HUES64 (cell line): ENCODE data around the gene ST3GAL4. TPM values are rescaled to one million over a fixed set of nuclear protein-coding genes. Genes with fewer than 3 reads are reported as not detected.
"Not testable (repeated sequence)": the region's sequence is repeated elsewhere in the genome, so short reads cannot be mapped to it uniquely, and the experiment has no call there.

Experiments
- H3K27ac ChIP-seq: 2 replicates; pipeline ENCODE4 v1.7.0; 2013; ENCODE audit warnings: low read depth, low read length, inconsistent platforms
- H3K27me3 ChIP-seq: 2 replicates; pipeline ENCODE4 v1.6.1; 2013; ENCODE audit warnings: mild to moderate bottlenecking, low read length; ENCODE audit not compliant: insufficient read depth
- H3K36me3 ChIP-seq: 2 replicates; pipeline ENCODE4 v1.6.1; 2013; ENCODE audit warnings: mild to moderate bottlenecking, low read length; ENCODE audit not compliant: insufficient read depth
- H3K4me1 ChIP-seq: 2 replicates; pipeline ENCODE4 v1.6.1; 2013; ENCODE audit warnings: mild to moderate bottlenecking, low read length, moderate library complexity; ENCODE audit not compliant: insufficient read depth
- H3K4me3 ChIP-seq: 2 replicates; pipeline ENCODE4 v1.5.1; 2013; ENCODE audit warnings: mild to moderate bottlenecking, low read length, moderate library complexity
- H3K9ac ChIP-seq: 2 replicates; pipeline ENCODE4 v1.6.1; 2013; ENCODE audit warnings: mild to moderate bottlenecking, low read depth, low read length
- H3K9me3 ChIP-seq: 2 replicates; pipeline ENCODE4 v1.6.1; 2013; ENCODE audit warnings: low read depth, low read length; ENCODE audit not compliant: insufficient read depth
- WGBS: fragments of 150-250, 120-280 bp; methylation state at CpG from one replicate; pipeline ENCODE4 v1.1.7; 2013; ENCODE audit warnings: missing lambda C conversion rate; 5-methylcytosine and 5-hydroxymethylcytosine counted together
- polyA plus RNA-seq, 2 experiments: library from polyadenylated mRNA; stranded (reverse); fragments of 50-300 nt; gene quantifications; one replicate each; pipeline ENCODE4 v1.2.3, GENCODE V29; 2013

Gene ST3GAL4, protein sequence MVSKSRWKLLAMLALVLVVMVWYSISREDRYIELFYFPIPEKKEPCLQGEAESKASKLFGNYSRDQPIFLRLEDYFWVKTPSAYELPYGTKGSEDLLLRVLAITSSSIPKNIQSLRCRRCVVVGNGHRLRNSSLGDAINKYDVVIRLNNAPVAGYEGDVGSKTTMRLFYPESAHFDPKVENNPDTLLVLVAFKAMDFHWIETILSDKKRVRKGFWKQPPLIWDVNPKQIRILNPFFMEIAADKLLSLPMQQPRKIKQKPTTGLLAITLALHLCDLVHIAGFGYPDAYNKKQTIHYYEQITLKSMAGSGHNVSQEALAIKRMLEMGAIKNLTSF
- polyA plus RNA-seq (2013, experiment 1 of 2) = 14.4 TPM
- polyA plus RNA-seq (2013, experiment 2 of 2) = 13.7 TPM

DNA sequence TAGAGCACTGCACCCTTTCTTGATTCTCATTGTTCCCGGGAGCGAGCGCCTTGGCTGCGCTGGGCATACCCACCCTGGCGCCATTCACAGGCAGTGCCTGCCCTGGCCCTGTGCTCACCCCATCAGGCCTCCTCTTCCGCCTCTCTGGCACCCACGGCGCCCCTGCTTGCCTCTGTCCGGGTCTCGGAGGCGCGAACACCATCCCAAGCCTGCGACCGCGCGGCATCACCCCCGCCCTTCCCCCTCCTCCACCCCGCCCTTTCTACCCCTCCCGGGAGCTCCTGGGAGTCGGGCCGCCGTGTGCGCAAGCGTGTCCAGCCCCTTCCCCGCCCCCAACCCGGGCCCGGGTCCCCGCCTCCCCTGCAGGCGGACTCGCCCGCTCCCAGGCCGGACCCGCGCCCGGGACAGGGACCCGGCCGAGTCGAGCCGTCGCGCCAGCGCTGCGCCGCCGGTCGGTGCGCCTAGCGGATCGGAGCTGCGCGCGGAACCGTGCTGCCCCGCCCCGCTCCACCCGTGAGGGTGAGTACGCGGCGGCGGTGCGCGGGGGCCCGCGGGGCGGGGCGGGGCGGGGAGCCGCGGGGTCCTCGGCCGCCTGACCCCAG is at the start of gene ST3GAL4:
ST3GAL4 (plus strand) TSS at position 363 of the 602 bp plus-strand sequence. CDS start 50,470 bp downstream, outside the sequence.
- H3K9ac ChIP-seq = peak within 1 kb of the TSS; percentile 87
- peak within 1 kb of the TSS; percentile 87 for H3K4me3 ChIP-seq
- H3K27me3 ChIP-seq = no peaks in the 10 kb centered on the region; the same call in 1 of the 2 replicates
- H3K36me3 ChIP-seq = peaks cover 9% of the 10 kb centered on the region
- H3K27ac ChIP-seq = peak within 1 kb of the TSS; percentile 51; the same call in 1 of the 2 replicates
- WGBS = under 1% methylated on average over 71 of the region's 71 CpGs
- H3K9me3 ChIP-seq = no peaks in the 10 kb centered on the region
- H3K4me1 ChIP-seq = peaks cover 20% of the 10 kb centered on the region

DNA sequence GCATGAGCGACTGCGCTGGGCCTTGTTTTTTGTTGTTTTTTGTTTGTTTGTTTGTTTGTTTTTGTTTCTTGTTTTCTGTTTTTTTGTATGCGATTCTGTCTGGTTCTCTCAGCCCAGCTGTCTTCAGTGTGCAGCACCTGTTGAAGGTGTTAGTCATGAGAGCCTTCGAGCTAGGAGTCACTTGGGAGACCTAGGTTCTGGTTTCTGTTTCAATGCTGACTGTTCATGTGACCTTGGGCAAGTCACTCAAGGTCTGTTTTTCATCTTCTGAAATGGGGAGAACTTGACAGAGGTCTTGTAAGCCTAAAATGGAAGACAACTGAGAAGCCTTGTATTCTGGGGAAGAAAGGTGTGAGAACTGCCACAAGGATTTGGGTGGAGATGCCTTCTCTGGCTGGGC is 49.8 kb upstream of the ST3GAL4 start:
- H3K4me1 ChIP-seq = peaks cover 8% of the 10 kb centered on the region; the same call in 1 of the 2 replicates
- no peaks in the 10 kb centered on the region for H3K9me3 ChIP-seq
- no peak overlapping the region for H3K27ac ChIP-seq
- H3K27me3 ChIP-seq = no peaks in the 10 kb centered on the region
- peaks cover 14% of the 10 kb centered on the region for H3K36me3 ChIP-seq
- no peak overlapping the region for H3K9ac ChIP-seq
- H3K4me3 ChIP-seq = no peak overlapping the region
- WGBS = 90% methylated on average over 4 of the region's 4 CpGs

DNA sequence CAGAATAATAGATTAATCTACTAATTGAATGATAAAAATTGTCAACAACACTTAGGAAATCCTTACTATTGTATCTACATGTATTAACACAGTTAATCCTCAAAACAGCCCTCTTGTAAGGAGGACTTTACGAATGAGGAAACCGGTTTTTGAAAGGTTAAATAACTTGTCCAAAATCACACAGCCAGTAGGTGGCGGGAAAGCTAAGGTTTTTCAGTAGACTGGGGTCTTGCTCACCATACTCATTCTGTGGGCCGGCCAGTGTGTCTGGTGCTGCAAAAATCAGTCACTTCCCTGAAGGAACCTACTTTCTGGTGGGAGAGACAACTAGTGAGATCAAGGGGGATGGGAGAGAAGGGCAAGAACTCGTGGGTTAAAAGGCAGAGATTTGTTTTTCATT is 47.8 kb upstream of the ST3GAL4 start:
- no peak overlapping the region for H3K9ac ChIP-seq
- H3K4me1 ChIP-seq = peaks cover 8% of the 10 kb centered on the region; the same call in 1 of the 2 replicates
- H3K36me3 ChIP-seq = peaks cover 19% of the 10 kb centered on the region
- no peaks in the 10 kb centered on the region for H3K9me3 ChIP-seq
- no peaks in the 10 kb centered on the region for H3K27me3 ChIP-seq
- no peak overlapping the region for H3K27ac ChIP-seq
- WGBS = 72% methylated on average over 4 of the region's 5 CpGs
- no peak overlapping the region for H3K4me3 ChIP-seq

DNA sequence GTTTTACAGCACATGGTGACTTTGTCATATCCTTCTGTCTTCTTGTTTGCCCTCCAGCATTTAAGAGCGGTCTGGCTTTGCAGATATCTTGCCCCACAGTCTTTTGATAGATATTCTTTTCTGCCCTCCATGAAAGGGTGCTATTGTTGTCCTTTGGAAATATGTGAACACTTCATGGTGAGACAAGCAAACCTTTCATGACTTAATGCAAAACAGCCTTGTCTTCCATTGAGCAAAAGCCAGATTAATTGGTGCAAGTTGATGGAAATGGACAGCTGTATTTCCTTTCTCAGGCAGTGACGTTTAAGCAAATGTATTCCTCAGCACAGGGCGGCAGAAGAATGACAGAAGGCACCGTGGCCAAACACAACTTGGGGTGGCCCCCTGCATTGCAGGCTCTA is 47.2 kb upstream of the ST3GAL4 start:
- Histone ChIP-seq H3K4me1 (peaks cover 5% of the 10 kb centered on the region; the same call in 1 of the 2 replicates), H3K36me3 (peaks cover 19% of the 10 kb centered on the region), H3K27me3 (no peaks in the 10 kb centered on the region), H3K9ac (no peak overlapping the region), H3K27ac (no peak overlapping the region), H3K4me3 (no peak overlapping the region), H3K9me3 (no peaks in the 10 kb centered on the region)
- 91% methylated on average over 4 of the region's 4 CpGs for WGBS

DNA sequence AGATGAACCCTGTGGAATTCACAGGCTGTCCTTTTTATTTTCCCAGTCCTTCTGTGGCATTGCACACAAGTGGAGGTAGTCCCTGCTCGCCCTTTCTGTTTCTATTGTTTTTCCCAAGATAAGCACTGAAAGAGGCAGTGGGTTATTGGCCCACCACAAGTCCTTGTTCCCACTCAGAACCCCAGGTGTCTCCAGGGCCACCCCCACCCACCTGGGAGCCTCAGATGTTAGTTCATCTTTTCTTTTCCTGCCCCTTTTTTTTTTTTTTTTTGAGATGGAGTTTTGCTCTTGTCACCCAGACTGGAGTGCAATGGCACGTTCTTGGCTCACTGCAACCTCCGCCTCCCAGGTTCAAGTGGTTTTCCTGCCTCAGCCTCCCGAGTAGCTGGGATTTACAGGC is 46.7 kb upstream of the ST3GAL4 start:
- H3K27me3 ChIP-seq, H3K27ac ChIP-seq, H3K9me3 ChIP-seq, H3K9ac ChIP-seq, H3K4me3 ChIP-seq, H3K4me1 ChIP-seq: not testable (repeated sequence)
- peaks cover 19% of the 10 kb centered on the region for H3K36me3 ChIP-seq
- WGBS = 88% methylated on average over 4 of the region's 4 CpGs

DNA sequence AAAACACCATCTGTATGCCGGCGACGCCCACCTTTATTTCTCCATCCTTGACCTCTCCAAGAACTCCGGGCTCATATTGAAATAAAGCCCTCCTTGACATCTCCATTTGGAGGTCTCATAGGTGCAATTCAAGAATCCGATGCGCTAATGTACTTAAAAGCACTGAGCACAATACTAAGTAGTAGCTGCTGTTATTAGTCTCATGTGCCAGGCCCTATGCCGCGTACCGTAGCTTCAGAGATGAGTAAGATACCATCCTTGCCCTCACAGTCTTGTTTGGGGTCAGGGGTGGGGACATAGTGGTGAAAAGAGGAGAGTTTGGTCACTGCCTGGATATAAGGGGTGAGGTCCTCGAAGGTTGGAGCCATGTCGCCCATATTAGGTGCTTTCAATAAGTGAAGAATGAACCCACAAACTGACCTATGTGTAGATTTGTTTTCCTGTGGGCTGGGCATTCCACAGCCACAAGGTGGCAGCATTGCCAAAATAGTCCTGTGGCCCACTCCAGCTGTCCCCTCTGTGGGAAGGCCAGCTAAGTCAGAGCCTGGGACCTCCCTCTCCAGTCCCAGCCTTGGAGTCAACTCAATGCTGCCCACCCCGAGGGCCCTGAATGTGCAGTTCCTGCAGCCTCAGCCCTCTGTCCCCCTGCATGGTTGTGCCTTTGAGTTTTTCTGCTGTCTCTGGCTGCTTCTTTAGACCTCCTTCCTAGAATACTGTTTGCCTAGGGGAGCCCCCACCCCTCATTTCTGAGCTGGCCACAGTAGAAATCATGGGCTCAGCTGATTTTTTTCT is 45.1 kb upstream of the ST3GAL4 start:
- no peak overlapping the region for H3K4me3 ChIP-seq
- H3K9ac ChIP-seq = no peak overlapping the region
- H3K27me3 ChIP-seq = no peaks in the 10 kb centered on the region
- 74% methylated on average over 12 of the region's 12 CpGs for WGBS
- H3K9me3 ChIP-seq = no peaks in the 10 kb centered on the region
- H3K27ac ChIP-seq = no peak overlapping the region
- H3K4me1 ChIP-seq = no peaks in the 10 kb centered on the region
- peaks cover 28% of the 10 kb centered on the region for H3K36me3 ChIP-seq

DNA sequence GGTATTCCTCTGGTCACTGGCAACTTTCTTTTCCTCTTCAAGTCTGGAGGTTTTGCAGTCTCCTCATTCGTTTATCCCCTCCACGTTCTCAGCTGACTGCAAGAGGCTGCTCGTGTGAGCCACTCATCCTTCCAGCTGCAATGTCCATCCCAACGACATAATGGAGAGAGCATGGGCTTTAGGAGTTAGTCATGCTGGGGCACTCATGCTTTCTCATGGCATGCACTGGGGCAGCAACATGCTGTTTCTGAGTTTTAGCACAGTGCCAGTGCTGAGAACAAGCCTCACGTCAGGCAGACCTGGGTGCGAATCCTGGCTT is 44.5 kb upstream of the ST3GAL4 start:
- H3K9me3 ChIP-seq = no peaks in the 10 kb centered on the region
- H3K4me3 ChIP-seq = no peak overlapping the region
- H3K9ac ChIP-seq = no peak overlapping the region
- no peak overlapping the region for H3K27ac ChIP-seq
- peaks cover 30% of the 10 kb centered on the region for H3K36me3 ChIP-seq
- H3K27me3 ChIP-seq = no peaks in the 10 kb centered on the region
- 77% methylated on average over 6 of the region's 6 CpGs for WGBS
- no peaks in the 10 kb centered on the region for H3K4me1 ChIP-seq

DNA sequence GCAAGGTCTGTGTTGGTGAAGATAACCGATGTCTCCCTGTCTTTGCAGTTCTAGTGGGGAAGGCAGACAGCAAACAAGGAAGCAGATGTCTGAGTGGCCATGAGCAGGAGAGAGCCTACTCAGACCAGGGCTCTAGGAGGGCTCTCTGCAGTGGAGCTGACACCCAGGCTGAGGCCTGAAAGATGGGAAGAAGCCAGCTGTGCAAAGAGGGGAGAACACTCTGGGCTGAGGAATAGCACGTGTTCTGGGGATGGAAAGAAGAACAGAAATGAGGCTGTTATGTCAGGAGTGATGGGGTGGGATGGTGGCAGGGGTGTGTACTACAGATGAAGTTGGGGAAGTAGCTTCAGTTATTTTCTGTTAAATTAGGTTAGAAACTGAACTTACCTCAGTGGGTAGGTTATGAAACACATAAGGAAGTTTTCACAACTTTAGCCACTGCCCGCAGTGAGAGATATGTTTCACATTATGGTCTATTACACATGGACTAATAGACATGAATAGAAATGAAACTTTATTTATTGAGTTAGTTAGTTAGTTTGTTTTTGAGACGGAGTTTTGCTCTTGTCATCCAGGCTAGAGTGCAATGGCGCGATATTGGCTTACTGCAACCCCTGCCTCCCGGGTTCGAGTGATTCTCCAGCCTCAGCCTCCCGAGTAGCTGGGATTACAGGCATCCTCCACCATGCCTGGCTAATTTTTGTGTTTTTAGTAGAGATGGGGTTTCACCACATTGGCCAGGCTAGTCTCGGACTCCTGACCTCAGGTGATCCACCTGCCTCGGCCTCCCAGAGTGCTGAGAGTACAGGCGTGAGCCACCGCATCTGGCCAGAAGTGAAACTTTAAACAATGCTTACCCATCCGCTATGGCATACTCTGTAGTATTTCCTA is 43.8 kb upstream of the ST3GAL4 start:
- Histone ChIP-seq H3K9me3 (no peaks in the 10 kb centered on the region), H3K9ac (no peak overlapping the region), H3K4me1 (no peaks in the 10 kb centered on the region), H3K4me3 (no peak overlapping the region), H3K27ac (no peak overlapping the region), H3K27me3 (no peaks in the 10 kb centered on the region), H3K36me3 (peaks cover 29% of the 10 kb centered on the region)
- 96% methylated on average over 13 of the region's 14 CpGs for WGBS

DNA sequence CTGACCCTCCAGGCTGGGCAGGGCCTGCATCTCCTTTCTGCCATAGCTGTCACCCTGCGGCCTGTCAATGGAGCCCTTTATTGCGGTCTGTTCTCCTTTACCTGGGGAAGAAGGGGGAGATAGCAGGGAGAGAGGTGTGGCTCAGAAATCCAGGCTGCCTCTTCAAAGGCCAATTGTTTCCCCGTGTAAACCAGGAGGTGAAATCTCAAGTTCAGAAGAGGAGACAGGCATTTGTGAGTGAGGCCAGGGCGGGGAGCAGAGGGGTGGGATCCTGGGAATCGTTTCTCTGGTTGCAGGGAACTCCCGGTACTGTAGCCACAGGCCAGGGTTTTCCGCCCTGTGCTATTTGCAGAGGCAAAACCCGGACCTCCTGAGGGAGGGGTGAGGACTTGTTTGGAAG is 42.5 kb upstream of the ST3GAL4 start:
- H3K4me1 ChIP-seq = no peaks in the 10 kb centered on the region
- H3K9ac ChIP-seq = no peak overlapping the region
- H3K4me3 ChIP-seq = no peak overlapping the region
- no peak overlapping the region for H3K27ac ChIP-seq
- H3K36me3 ChIP-seq = peaks cover 24% of the 10 kb centered on the region
- no peaks in the 10 kb centered on the region for H3K27me3 ChIP-seq
- 92% methylated on average over 8 of the region's 8 CpGs for WGBS
- no peaks in the 10 kb centered on the region for H3K9me3 ChIP-seq

DNA sequence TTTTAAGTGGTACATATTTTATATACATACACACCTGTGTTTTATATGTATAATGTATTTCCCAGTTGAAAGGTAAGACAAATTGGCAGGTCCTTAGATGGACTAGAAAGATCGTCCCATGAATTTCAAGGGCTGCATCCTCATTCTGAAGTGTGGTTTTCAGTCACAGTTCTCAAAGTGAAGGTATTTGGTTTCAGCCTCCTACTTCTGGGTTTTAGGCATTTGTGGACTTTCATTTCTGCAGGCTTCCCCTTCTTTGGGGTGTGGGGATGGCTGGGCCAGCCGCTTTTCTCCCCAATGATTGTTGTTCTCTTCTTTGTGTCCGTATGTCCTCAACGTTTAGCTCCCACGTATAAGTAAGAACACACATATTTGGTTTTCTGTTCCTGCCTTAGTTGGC is 41.7 kb upstream of the ST3GAL4 start:
- WGBS = 91% methylated on average over 5 of the region's 5 CpGs

More for the DNA sequence above, 41.7 kb upstream of the ST3GAL4 start:
- no peaks in the 10 kb centered on the region for H3K9me3 ChIP-seq
- H3K9ac ChIP-seq = no peak overlapping the region
- H3K27me3 ChIP-seq = no peaks in the 10 kb centered on the region
- H3K36me3 ChIP-seq = peaks cover 19% of the 10 kb centered on the region
- H3K4me3 ChIP-seq = no peak overlapping the region
- H3K4me1 ChIP-seq = no peaks in the 10 kb centered on the region
- H3K27ac ChIP-seq = no peak overlapping the region
